ENCODE results near the gene ABCA4.

ABCA4 gene

GRCh38 chr1:94015489-94015817, 105.5 kb downstream of the ABCA4 start:
- no peak overlapping the region for H3K9ac ChIP-seq (ENCODE audit: low read depth, low read length)
- H3K36me3 ChIP-seq (ENCODE audit: insufficient read depth, low read length) = no peaks in the 10 kb centered on the region
- peaks cover 16% of the 10 kb centered on the region for H3K4me1 ChIP-seq (ENCODE audit: control insufficient read depth, insufficient read depth, low read length)
- no peak overlapping the region for H3K4me3 ChIP-seq (ENCODE audit: low read length)
- H3K27me3 ChIP-seq (ENCODE audit: control insufficient read depth, insufficient read depth, low read length) = no peaks in the 10 kb centered on the region
- no peak overlapping the region for H3K4me2 ChIP-seq (ENCODE audit: low read length)
- H3K9me3 ChIP-seq (replicated peaks; ENCODE audit: low read length) = no peaks in the 10 kb centered on the region

- H3K9ac ChIP-seq (ENCODE audit: low read depth, low read length) = no peak overlapping the region
- H3K4me3 ChIP-seq (ENCODE audit: low read length) = no peak overlapping the region
- no peaks in the 10 kb centered on the region for H3K36me3 ChIP-seq (ENCODE audit: insufficient read depth, low read length)
- H3K27me3 ChIP-seq (ENCODE audit: control insufficient read depth, insufficient read depth, low read length) = no peaks in the 10 kb centered on the region
- no peak overlapping the region for H3K4me2 ChIP-seq (ENCODE audit: low read length)
- peaks cover 13% of the 10 kb centered on the region for H3K4me1 ChIP-seq (ENCODE audit: control insufficient read depth, insufficient read depth, low read length)
- no peaks in the 10 kb centered on the region for H3K9me3 ChIP-seq (replicated peaks; ENCODE audit: low read length)
These were observed 106.1 kb downstream of the ABCA4 start for GRCh38 chr1:94014635-94015488.

GRCh38 chr1:94014087-94014486, 106.9 kb downstream of the ABCA4 start:
- Histone ChIP-seq H3K4me2 (ENCODE audit: low read length) (no peak overlapping the region), H3K9ac (ENCODE audit: low read depth, low read length) (no peak overlapping the region), H3K4me3 (ENCODE audit: low read length) (no peak overlapping the region), H3K27me3 (ENCODE audit: control insufficient read depth, insufficient read depth, low read length) (peaks cover 7% of the 10 kb centered on the region), H3K36me3 (ENCODE audit: insufficient read depth, low read length) (no peaks in the 10 kb centered on the region), H3K9me3 (replicated peaks; ENCODE audit: low read length) (no peaks in the 10 kb centered on the region), H3K4me1 (ENCODE audit: control insufficient read depth, insufficient read depth, low read length) (peaks cover 13% of the 10 kb centered on the region)

DNA sequence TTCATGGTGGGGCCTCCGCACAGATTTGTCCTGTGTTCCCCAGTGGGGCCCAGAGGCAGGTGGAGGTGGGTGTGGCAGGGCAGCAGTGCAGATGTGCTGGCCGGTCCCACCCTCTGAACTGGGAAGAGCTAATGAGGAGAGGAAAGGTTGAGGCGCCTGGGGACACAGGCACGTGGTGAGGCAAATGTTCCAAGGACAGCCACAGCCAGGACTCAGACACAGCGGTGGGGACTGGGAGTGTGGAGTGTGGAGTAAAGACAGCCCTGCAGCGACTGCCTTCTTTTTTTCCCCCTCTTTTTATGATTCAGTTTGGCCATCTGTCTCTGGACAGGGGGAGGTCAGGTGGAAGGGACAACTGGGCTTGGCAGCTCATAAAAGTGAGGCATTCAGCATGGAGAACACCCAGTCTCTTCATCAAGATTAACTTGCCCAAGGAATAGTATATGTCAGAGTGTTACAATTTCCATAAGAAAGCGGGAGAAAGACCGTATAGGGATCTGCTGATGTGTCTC, 107.5 kb downstream of the ABCA4 start:
- Histone ChIP-seq H3K27me3 (ENCODE audit: control insufficient read depth, insufficient read depth, low read length) (peaks cover 14% of the 10 kb centered on the region), H3K4me2 (ENCODE audit: low read length) (no peak overlapping the region), H3K4me1 (ENCODE audit: control insufficient read depth, insufficient read depth, low read length) (peaks cover 13% of the 10 kb centered on the region), H3K4me3 (ENCODE audit: low read length) (no peak overlapping the region), H3K36me3 (ENCODE audit: insufficient read depth, low read length) (no peaks in the 10 kb centered on the region), H3K9me3 (replicated peaks; ENCODE audit: low read length) (no peaks in the 10 kb centered on the region), H3K9ac (ENCODE audit: low read depth, low read length) (no peak overlapping the region)

DNA sequence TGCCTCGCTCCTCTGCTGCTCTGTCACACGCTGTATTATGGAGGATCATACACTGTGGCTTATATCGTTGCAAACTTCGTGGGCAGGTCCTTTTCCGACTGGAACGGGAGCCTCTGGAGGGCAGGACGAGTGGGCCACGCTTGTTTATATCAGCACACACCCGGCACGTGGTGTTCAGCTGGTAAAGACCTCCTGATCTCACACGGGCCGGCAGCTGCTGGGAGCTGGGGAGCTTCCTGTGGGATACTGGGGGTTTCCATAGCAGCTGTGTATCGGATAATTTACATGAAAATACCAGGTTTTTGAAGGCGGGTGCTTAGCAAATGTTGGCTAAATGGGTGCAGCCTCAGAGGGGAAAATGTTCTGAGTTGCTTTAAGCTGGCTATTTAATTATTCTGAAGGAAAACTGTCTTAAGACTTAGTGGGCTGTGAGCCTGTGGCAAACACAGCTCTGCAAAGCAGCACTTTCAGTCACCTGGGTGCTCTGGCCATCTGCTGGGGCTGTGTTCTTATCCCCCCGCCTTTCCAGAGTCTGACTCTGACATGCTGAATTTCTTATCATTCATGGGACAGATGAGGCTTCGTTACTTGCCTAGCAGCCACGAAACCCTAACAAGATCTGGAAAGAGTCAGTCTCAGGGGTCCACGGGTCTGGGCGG, 108.1 kb downstream of the ABCA4 start:
- Histone ChIP-seq H3K36me3 (ENCODE audit: insufficient read depth, low read length) (no peaks in the 10 kb centered on the region), H3K9me3 (replicated peaks; ENCODE audit: low read length) (no peaks in the 10 kb centered on the region), H3K4me2 (ENCODE audit: low read length) (no peak overlapping the region), H3K9ac (ENCODE audit: low read depth, low read length) (no peak overlapping the region), H3K27me3 (ENCODE audit: control insufficient read depth, insufficient read depth, low read length) (peaks cover 14% of the 10 kb centered on the region), H3K4me3 (ENCODE audit: low read length) (no peak overlapping the region), H3K4me1 (ENCODE audit: control insufficient read depth, insufficient read depth, low read length) (peaks cover 13% of the 10 kb centered on the region)

DNA sequence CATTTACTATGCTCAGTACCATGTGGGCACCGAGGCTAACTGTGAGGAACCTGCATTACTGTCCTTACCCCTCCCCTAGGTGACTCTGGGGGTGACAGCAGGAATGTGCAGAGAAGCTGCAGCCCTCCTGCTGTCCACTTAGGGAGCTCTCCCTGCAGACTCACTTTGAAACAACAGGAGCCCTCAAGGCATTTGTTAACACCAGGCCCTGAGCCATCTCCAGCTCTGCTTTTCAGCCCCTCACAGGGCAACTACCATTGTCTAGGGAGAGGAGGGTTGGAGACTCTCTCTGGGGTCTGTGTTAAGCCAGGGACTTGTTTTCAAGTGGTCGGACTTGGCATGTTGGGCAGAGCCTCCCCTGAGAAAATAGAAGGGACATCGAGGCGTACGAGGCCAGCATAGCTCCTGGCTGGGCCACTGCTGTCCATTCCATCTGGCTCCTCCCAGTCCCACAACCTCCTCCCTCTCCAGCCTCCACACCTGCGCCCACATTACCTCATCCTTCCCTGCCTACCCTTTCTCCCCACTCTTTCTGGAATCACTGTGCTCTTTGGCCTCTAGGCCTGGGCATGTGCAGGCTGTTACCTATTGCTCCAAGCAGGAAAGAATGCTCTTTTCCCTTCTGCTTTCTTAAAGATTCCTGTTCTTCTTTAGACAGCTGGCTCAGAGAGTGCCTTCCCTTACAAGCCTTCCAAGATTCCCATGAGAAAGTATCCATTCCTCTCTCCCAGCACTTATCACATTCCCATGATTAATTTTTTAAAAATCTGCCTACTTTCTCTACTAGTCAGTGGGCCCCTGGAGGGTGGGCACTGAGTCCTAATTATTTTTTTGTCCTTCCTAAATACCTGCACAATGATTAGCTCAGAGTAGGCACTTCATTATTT, 109.0 kb downstream of the ABCA4 start:
- Histone ChIP-seq H3K27me3 (ENCODE audit: control insufficient read depth, insufficient read depth, low read length) (peaks cover 14% of the 10 kb centered on the region), H3K36me3 (ENCODE audit: insufficient read depth, low read length) (no peaks in the 10 kb centered on the region), H3K4me2 (ENCODE audit: low read length) (no peak overlapping the region), H3K4me3 (ENCODE audit: low read length) (no peak overlapping the region), H3K4me1 (ENCODE audit: control insufficient read depth, insufficient read depth, low read length) (peaks cover 8% of the 10 kb centered on the region), H3K9ac (ENCODE audit: low read depth, low read length) (no peak overlapping the region), H3K9me3 (replicated peaks; ENCODE audit: low read length) (no peaks in the 10 kb centered on the region)

- no peaks in the 10 kb centered on the region for H3K9me3 ChIP-seq (replicated peaks; ENCODE audit: low read length)
- H3K4me1 ChIP-seq (ENCODE audit: control insufficient read depth, insufficient read depth, low read length) = peaks cover 8% of the 10 kb centered on the region
- peaks cover 22% of the 10 kb centered on the region for H3K27me3 ChIP-seq (ENCODE audit: control insufficient read depth, insufficient read depth, low read length)
- no peaks in the 10 kb centered on the region for H3K36me3 ChIP-seq (ENCODE audit: insufficient read depth, low read length)
- H3K4me2 ChIP-seq (ENCODE audit: low read length) = no peak overlapping the region
- H3K9ac ChIP-seq (ENCODE audit: low read depth, low read length) = no peak overlapping the region
- no peak overlapping the region for H3K4me3 ChIP-seq (ENCODE audit: low read length)
These were observed 109.8 kb downstream of the ABCA4 start for GRCh38 chr1:94011129-94011528.

- Histone ChIP-seq H3K4me2 (ENCODE audit: low read length) (no peak overlapping the region), H3K27me3 (ENCODE audit: control insufficient read depth, insufficient read depth, low read length) (peaks cover 26% of the 10 kb centered on the region), H3K4me1 (ENCODE audit: control insufficient read depth, insufficient read depth, low read length) (no peaks in the 10 kb centered on the region), H3K9ac (ENCODE audit: low read depth, low read length) (no peak overlapping the region), H3K36me3 (ENCODE audit: insufficient read depth, low read length) (no peaks in the 10 kb centered on the region), H3K9me3 (replicated peaks; ENCODE audit: low read length) (no peaks in the 10 kb centered on the region), H3K4me3 (ENCODE audit: low read length) (no peak overlapping the region)
These were observed 111.6 kb downstream of the ABCA4 start for GRCh38 chr1:94009304-94009703.

GRCh38 chr1:94006604-94007003, 114.3 kb downstream of the ABCA4 start:
- H3K9ac ChIP-seq (ENCODE audit: low read depth, low read length) = no peak overlapping the region
- no peaks in the 10 kb centered on the region for H3K4me1 ChIP-seq (ENCODE audit: control insufficient read depth, insufficient read depth, low read length)
- no peaks in the 10 kb centered on the region for H3K9me3 ChIP-seq (replicated peaks; ENCODE audit: low read length)
- H3K4me2 ChIP-seq (ENCODE audit: low read length) = no peak overlapping the region
- no peaks in the 10 kb centered on the region for H3K36me3 ChIP-seq (ENCODE audit: insufficient read depth, low read length)
- no peak overlapping the region for H3K4me3 ChIP-seq (ENCODE audit: low read length)
- peaks cover 34% of the 10 kb centered on the region for H3K27me3 ChIP-seq (ENCODE audit: control insufficient read depth, insufficient read depth, low read length)

GRCh38 chr1:94004924-94005323, 116.0 kb downstream of the ABCA4 start:
- Histone ChIP-seq H3K27me3 (ENCODE audit: control insufficient read depth, insufficient read depth, low read length) (peaks cover 34% of the 10 kb centered on the region), H3K9me3 (replicated peaks; ENCODE audit: low read length) (no peaks in the 10 kb centered on the region), H3K4me2 (ENCODE audit: low read length) (no peak overlapping the region), H3K4me1 (ENCODE audit: control insufficient read depth, insufficient read depth, low read length) (no peaks in the 10 kb centered on the region), H3K36me3 (ENCODE audit: insufficient read depth, low read length) (no peaks in the 10 kb centered on the region), H3K4me3 (ENCODE audit: low read length) (no peak overlapping the region), H3K9ac (ENCODE audit: low read depth, low read length) (no peak overlapping the region)

DNA sequence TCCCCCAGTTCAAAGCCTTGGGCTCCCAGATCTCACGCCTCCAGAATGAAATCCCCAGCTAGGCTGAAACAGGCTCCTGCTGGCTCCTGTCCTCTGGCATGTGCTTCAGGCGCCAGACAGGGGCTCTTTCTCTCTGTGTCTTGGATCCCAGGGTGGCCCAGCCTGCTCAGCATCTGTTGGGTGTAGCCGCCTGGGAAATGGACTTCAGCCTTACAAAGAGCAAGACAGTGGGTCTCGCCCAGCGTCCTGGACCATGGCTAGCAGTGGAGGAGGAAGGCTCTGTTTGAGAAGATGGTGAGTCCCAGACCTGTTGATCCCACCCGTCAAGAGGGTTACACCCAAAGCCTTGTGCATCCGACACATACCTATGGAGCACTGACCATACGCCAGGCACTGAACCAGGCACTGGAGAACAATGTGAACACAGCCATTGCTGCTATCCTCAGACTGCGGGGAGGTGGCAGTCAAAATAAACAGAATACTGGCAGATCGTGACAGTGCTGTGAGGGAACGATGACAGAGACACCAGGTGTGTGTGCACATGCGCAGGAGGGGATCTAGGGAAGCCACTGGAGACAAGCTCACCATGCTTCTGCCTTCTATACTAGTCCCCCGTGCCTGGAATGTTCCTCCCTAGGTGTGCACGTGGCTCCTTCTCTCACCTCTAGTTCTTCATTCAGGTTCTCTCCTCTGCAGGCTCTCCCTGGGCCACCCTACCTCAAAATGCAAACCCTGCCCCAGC, 118.7 kb downstream of the ABCA4 start:
- Histone ChIP-seq H3K4me3 (ENCODE audit: low read length) (no peak overlapping the region), H3K9me3 (replicated peaks; ENCODE audit: low read length) (no peaks in the 10 kb centered on the region), H3K9ac (ENCODE audit: low read depth, low read length) (no peak overlapping the region), H3K36me3 (ENCODE audit: insufficient read depth, low read length) (no peaks in the 10 kb centered on the region), H3K4me2 (ENCODE audit: low read length) (no peak overlapping the region), H3K4me1 (ENCODE audit: control insufficient read depth, insufficient read depth, low read length) (no peaks in the 10 kb centered on the region), H3K27me3 (ENCODE audit: control insufficient read depth, insufficient read depth, low read length) (peaks cover 20% of the 10 kb centered on the region)
